HG03045 (cell line): Measurements from ENCODE around the gene RAB8A.
"Not testable (repeated sequence)": the region's sequence is repeated elsewhere in the genome, so short reads cannot be mapped to it uniquely, and the experiment has no call there.

ENCODE experiments used
- ATAC-seq: cut with Tn5 transposase; IDR thresholded peaks from one replicate; pipeline ENCODE4 v1.9.1; 2021; ENCODE audit warnings: mild to moderate bottlenecking, moderate library complexity; ENCODE audit not compliant: unreplicated experiment

RAB8A gene

DNA sequence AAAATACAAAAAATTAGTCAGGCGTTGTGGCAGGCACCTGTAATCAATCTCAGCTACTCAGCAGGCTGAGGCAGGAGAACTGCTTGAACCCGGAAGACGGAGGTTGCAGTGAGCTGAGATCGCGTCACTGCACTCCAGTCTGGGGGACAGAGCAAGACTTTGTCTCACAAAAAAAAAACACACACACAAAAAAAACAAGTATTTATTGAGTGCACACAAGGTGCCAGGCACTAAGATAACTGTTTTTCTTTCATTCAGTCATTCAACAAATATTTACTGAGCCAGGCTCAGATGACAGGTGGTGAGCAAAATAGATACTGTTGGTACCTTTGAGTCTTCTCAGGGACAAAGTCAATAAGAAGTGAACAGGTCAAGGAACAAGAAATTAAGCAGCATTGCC is 55.4 kb downstream of the RAB8A start:
- no peak for ATAC-seq

- no peak for ATAC-seq
Observed at GRCh38 chr19:16168465-16169081, 56.9 kb downstream of the RAB8A start.

- no peak for ATAC-seq
Observed at GRCh38 chr19:16170134-16170533, 58.4 kb downstream of the RAB8A start.

DNA sequence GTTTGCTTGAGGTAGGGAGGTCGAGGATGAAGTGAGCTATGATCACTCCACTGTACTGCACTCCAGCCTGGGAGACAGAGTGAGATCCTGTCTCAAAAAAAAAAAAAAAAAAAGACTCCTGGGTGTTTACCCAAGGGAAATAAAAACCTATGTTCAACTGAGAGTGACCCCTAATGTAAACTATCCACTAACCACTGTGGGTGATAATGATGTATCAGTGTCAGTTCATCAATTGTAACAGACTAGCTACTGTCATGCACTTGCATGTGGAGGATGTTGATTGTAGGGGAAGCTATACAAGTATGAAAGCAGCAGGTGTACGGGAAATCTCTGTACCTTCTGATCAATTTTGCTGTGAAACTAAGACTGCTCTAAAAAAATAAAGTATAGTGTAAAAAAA is 64.3 kb downstream of the RAB8A start:
- no peak for ATAC-seq

DNA sequence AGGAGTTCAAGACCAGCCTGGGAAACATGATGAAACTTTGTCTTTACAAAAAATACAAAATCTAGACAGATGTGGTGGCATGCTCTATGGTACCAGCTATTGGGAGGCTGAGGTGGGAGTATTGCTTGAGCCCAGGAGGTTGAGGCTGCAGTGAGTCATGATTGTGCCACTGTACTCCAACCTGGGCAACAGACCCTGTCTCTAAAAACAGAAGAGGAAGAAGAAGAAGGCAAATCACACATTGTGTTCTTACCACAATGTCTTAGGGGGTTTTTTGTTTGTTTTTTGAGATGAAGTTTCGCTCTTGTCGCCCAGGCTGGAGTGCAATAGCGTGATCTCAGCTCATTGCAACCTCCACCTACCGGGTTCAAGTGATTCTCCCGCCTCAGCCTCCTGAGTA is 67.2 kb downstream of the RAB8A start:
- not testable (repeated sequence) for ATAC-seq

DNA sequence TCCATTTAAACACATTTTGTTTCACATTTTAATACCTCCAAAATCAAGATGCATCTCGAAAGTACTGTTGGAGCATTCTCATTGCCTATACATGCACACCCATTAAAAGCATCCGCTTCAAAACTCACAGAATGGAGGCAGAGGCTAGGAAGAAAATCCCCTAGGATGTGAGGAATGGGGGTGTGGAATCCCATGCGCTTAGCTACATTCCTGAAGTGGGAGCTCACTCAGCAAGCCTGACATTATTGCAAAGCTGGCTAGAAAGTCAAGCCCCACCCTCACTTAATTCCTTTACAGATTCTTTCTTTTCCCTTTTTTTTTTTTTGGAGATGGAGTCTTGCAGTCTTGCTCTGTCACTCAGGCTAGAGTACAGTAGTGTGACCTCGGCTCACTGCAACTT is 68.9 kb downstream of the RAB8A start:
- no peak for ATAC-seq
